Endothelial cell of hepatic sinusoid (primary cell): ENCODE measurements around the gene OR51A4.
"Not testable (repeated sequence)": the region's sequence is repeated elsewhere in the genome, so short reads cannot be mapped to it uniquely, and the experiment has no call there.

Experiments
- in situ Hi-C: cut with HindIII; loops from 2 replicates; pipeline ENCODE4 v1.10.0; 2017; ENCODE audit warnings: low sequenced_read_pairs

The OR51A4 gene, protein sequence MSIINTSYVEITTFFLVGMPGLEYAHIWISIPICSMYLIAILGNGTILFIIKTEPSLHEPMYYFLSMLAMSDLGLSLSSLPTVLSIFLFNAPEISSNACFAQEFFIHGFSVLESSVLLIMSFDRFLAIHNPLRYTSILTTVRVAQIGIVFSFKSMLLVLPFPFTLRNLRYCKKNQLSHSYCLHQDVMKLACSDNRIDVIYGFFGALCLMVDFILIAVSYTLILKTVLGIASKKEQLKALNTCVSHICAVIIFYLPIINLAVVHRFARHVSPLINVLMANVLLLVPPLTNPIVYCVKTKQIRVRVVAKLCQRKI

DNA sequence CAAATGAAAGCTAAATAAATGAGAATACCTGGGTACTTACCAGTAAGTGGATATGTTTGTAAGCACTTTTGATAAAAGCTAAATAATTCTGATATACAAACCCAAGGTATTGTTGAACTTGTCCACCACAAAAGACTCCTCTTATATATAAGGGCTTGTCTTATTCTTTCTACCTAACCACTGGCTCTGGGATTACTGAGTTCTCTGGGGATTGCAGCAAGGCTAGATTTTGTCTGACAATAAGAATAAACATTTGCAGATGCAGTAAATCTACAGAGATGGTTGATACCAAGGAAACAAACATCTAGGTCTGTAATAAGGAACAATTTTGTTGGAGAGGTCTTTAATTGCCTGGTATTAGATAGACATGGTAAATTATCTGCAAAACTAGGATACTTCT is at the start of gene OR51A4:
TSS of gene OR51A4 (minus strand) at position 101 of the 400 bp plus-strand sequence. CDS start 505 bp downstream, outside the sequence.
- in situ Hi-C loops: no loop called here

DNA sequence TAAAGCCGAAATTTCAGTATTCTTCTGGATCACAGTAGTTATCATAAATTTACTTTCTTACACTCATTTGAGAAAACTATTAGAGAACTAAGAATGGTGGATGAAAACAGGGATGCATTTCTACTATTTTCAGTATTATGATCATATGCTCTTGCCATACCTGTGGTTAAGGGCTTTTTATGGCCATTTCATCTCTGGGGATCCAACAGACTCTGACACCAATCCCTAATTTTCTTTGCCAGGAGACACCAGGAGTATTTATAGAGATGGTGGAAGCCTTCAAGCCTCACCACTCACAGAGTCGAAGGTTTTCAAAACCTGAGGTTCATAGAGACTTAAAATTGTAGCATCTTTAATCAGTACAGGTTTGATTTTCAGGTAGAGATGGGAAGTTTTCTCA is 47.1 kb upstream of the OR51A4 start, which contains the start of gene OR51L1:
TSS of gene OR51L1 (plus strand) at position 301 of the 400 bp plus-strand sequence. CDS start 4,132 bp downstream, outside the sequence.
- in situ Hi-C loops: no loop called here

DNA sequence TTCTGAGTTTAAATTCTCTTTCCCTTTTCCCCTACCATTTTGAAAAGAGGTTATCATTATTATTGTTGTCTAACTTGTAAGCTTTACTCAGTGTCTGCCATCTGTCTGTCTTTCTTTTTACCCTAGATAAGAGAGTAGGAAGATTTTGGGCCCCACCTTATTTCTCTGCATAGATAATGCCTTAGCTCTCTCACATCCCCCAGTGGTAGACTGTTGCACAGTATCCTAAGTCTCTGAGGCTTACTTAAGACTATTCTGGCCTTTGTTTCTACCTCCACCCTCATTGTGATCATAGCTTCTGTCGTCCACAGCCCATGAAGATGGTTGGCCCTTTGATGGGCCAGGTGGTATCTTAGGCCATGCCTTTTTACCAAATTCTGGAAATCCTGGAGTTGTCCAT is 43.7 kb upstream of the OR51A4 start:
- in situ Hi-C loops: no loop called here

DNA sequence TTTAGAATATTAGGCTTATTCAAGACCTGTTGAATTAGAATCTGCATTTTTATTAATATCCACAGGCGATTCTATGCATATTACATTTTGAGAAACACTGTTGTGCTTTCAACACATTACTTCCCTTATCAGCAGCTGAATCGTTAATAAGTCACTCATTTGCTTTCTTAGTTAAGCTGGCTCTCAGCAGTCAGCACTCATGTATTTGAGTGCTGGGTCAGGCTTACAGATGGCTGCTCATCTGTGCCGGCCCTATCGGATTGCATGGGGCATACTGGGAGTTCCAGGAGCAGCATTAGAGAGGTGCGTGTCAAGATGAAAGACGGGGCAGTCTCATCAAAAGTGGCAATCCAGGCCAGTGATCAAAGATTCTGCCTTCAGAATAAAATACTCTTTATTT is 36.4 kb upstream of the OR51A4 start:
- in situ Hi-C loops: no loop called here

DNA sequence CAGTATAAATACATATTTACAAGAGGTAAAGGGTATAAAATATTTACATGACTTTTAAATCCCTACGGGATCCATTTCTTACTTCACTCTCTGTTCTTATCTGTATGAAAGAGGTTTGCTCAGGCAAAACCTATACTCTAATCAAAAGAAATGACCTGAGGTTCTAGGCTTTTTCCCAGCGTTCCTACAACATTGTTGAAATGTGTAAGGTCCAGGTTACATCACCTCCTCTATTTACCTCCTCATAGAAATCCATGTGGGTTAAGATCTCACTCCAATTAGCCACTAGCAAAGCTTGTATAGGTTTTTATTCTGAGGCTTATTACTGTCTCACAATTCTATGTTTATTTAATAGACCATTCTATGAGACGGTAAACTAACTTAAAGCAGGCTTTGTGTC is 35.3 kb upstream of the OR51A4 start:
- in situ Hi-C loops: no loop called here

DNA sequence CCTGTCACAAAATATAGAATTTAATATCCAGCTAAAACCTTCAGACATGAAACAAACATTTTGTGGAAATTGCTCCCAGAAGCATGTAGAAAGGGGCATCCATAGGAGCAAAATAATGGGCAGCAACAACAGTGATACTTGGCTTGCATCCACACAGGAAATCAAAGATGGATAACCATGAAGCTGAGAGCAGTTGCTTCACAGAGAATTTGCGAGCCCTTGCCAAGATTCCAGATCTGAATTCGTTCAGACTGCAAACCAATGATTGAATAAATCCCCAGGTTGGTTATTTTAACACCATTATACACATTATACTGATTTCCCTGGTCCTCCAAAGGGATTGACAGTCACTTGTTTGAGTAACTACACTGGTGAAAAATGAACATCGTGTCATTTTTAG is 31.6 kb upstream of the OR51A4 start:
- in situ Hi-C loops: no loop called here

DNA sequence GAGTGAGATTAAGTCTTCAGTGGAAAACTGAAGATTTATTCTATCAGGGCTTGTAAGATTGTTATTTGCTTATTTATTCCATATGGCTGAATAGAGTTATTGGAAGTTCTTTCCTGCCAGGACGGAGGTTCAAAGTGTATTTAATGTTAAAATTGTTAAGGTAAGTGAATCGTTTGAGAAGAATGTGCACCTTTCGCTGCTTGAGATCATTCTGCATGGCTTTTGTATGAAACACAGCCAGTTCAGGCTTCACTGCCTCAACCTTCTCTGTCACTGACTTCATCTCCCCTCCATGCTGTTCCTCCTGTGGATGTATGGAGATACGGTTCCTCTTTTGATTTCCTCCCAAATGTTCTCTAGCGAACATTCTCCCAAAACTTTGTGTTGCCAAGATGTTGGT is 28.0 kb upstream of the OR51A4 start:
- in situ Hi-C loops: no loop called here

DNA sequence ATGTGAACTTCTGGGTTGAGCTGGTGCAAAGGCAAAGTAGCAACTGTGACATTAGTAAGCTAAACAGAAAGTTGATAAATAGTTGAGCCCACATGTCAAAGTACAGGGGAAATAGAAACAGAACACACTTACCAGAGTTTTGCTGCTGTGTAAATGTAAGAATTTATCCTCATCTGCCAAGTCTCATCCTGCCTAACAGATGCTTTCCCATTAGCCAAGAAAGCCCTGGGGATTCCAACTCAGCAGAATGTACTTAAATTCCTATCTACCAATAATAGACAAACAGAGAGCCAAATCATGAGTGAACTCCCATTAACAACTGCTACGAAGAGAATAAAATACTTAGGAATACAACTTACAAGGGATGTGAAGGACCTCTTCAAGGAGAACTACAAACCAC is 15.4 kb upstream of the OR51A4 start:
- in situ Hi-C loops: no loop called here

DNA sequence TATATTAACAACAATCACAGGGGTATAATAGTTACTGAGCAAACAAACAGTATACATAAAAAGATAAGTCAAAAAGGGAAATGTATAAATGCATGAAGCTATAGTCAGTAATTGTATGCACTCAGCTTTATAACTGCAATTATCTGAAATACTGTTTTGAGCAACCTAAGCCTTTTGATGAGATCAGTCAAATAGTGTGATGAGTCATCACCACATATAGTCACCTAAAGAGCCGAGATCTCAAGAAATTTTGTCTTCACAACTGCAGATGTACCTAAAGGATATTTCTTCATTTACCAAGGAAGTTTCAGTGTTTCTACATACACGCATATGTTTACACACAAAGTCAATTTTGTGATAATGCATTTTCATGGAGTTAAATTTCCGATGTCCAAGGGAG is 13.5 kb upstream of the OR51A4 start:
- in situ Hi-C loops: no loop called here

DNA sequence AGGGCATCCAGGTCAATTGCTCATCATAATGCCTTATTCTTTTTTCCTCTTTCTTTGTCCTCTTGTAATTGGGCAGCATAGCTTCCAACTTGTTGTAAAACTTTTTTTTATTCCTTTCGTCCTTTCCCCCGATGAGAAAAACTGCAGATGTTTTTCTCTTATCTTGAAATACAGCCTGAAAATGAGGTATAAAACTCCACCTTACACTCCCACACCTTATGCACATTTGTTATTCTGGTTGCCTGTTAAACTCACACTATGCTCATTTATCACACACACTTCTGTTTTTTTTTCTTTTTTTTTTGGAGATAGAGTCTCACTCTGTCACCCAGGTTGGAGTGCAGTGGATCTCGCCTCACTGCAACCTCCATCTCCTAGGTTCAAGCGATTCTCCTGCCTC is 10.0 kb upstream of the OR51A4 start:
- in situ Hi-C loops: no loop called here

DNA sequence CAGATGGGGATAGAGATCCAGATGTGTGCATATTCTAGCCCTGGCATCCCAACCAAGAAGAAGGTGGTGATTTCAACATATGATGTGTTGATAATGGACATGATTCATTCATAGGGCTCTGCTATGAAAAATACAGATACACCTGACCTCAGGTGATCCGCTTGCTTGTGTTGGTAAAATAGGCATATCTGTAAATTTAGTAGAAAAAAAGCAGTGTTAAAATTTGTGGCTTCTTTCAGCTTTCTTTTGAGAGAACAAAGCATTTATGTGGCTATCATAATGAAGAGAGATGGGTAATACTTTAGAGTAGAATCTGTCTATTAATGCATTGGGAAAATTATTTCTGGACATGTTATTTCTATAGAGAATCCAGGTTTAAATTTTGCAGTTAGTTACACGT is 8.2 kb upstream of the OR51A4 start, which contains the start of gene OR51A2:
TSS of gene OR51A2 (minus strand) at position 101 of the 400 bp plus-strand sequence. CDS start at position 101, 0 bp downstream.
- in situ Hi-C loops: not testable (repeated sequence)

DNA sequence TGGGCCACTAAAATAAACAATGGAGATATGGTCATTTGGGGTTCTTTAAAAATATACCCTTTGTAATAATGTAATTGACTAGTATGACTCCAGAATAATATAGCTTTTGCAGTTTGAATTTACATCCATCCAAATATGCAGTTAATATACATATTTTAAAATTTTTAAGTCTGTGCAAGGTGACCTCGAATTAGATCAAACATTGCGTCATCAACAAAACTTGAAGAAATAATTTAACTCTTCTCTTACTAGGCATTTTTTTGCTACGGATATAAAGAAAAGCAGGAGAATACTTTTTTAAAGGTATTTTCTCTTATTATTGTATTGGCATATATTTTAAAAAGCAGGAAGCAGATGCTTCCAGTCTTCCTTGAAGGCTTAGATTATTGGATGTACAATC is 10.7 kb downstream of the OR51A4 start:
- in situ Hi-C loops: no loop called here

DNA sequence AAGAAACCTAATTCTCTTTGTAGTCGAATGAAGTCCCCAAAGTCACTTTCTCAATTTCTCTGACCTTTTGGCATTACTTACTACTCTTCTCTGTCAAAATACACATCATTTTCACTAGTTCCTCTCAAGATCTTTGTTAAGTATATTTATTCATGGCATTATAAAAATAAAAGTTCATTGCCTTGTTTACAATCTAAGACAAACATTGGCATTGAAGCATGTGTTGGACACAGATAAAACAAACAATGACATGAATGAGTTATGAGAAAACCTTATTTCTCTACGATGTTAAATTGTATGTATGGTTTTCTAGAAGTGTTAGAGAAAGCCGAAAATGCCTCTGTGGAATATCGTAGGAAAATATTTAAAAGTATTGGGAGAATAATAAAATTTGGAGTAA is 14.7 kb downstream of the OR51A4 start:
- in situ Hi-C loops: no loop called here

DNA sequence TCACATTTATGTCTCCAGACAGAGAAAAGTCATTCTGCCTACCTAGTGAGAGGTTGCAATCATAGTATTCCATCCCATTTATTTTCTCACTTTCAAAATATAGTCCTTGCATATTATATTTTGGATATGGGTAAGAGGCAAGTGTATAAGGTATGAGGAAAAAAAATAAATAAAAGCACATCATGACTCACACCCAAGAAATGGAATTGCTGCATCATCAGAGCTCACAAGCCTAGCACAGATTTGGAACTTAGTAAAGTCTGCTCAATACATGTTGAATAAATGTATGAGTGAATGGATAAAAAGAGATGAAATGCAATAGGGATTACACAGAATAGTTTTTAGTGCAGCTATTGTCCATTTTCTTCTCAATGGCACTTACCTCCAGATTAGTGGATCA is 20.8 kb downstream of the OR51A4 start:
- in situ Hi-C loops: no loop called here

DNA sequence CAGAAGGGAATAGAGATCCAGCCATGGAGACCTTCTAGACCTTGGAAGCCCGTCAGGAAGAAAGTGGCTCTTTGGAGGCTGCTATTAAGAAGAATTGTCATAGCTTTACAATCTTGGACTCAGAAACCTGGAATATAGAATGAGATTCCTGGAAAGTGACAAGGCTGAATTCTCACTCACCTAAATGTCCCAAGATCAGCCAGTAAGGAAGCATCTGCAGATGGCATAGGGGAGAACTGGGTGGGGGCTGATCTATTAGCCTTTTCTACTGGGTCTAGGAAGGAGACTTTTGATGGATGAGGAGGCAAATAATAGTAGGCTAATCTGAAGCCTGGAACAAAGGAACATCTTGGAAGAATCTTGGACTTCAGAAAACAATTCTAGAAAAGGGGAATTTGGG is 23.2 kb downstream of the OR51A4 start, which contains the start of gene OR51G1:
TSS of gene OR51G1 (minus strand) at position 101 of the 400 bp plus-strand sequence. CDS start at position 101, 0 bp downstream.
- in situ Hi-C loops: no loop called here

DNA sequence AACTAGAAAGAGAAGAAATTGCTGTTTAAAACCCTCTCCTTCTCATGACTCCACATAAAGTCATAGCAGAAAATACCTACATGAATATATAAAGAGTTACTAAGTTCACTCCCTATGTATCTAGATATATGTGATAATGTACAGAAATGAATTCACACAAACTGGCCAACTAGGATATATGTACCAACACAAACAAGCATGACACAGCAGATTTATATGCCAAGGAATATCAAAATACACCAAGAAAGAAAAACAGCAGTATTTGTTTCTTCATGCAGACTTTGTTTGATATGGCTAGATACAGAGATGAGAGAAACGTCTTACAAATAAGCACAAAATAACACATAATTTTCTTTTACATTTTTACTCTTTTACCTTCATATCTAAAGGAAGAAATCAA is 25.1 kb downstream of the OR51A4 start:
- in situ Hi-C loops: no loop called here

DNA sequence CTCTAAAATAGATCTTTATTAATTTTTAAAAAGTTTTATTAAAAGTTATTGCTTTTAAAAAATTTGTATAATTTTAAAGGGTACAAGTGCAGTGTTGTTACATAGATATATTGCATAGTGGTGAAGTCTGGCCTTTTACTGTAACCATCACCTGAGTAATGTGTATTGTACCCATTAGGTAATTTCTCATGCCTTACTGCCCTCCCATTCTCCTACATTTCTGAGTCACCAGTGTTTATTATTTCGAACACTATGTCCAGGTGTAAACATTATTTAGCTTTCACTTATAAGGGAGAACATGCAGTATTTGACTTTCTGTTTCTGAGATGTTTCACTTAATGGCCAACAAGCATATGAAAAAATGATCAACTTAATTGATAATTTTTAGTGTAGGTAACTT is 25.6 kb downstream of the OR51A4 start:
- in situ Hi-C loops: no loop called here

DNA sequence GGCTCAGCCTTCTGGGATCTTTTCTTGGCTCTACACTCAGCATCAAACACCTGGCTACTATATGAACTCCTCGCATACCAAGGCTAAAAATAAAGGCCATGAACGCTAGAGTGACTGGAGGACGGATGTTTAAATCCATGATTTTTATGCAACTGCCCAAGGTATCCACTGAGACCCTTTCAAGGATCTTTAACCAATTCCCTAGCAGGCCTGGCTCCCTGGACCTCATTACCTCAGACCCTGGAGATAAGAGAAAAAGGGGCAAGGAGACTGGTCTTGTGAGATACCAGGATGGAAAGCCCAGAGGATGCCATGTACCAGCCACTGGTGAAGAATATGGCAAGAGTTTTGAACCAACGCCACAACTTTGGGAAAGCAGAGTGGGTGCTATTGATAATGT is 28.2 kb downstream of the OR51A4 start, which contains the start of gene OR51G2:
TSS of gene OR51G2 (minus strand) at position 101 of the 400 bp plus-strand sequence. CDS start 3,687 bp downstream, outside the sequence.
- in situ Hi-C loops: no loop called here

DNA sequence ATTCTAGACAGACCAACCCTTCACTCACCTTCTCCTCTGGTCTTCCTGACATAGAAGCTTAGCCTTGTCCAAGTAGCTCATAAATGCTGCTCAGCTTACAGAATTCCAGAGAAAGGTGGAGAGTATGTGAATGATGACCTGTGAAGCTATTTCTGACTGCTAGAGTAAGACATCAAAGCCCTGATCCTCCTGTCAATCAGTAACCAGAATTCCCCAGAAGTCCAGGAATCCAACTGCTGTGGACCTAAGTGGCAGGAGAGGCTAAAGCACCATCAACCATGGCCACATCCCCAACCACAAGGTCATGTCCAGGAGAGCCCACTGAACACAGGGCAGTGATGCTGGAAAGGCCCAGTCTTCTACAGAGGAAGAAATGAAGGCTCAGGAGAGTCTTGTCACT is 30.8 kb downstream of the OR51A4 start:
- in situ Hi-C loops: no loop called here

DNA sequence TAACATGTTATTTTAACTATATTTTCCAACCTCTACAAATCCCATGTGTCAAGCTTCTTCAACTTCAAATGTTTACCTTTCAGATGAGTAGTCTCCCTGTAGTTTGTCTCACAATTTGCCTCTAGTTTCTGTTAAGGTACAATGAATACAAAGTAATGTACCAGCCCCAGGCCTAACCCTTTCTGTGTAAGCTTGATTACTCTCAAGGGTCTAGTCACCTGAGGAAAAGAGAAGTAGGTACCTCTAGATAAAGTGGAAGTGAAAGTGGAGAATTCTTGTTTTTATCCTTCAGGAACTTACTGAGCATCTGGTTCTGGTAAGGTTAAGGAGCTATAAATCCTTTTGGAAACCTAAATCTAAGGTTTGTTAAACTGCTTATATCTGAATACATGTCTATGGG is 43.9 kb downstream of the OR51A4 start, which contains the start of gene OR51A7:
TSS of gene OR51A7 (plus strand) at position 300 of the 400 bp plus-strand sequence. CDS start 3,587 bp downstream, outside the sequence.
- in situ Hi-C loops: no loop called here
